SK-N-SH (cell line): ENCODE results near the gene TUBGCP6. TPM values are rescaled to one million over a fixed set of nuclear protein-coding genes. Genes with fewer than 3 reads are reported as not detected.

Experiments
- CTCF ChIA-PET: fragments of 300-600, 350-600 bp; formaldehyde crosslinking; extraction: SDS; loops from one replicate; lab custom pipeline; 2021; lab: Yijun Ruan, JAX
- POLR2A ChIA-PET: fragments of 350-600 bp; sonication (Branson Sonifier 250); formaldehyde crosslinking; extraction: SDS; loops from one replicate; lab custom pipeline; 2020; ENCODE audit warnings: antibody characterized with exemption, inconsistent platforms; lab: Yijun Ruan, JAX
- DNase-seq: peaks from one replicate; pipeline ENCODE4 v3.0.0; 2012
- H2AFZ ChIP-seq: fragments of 200-600 bp; sonication (generic); 2 replicates; pipeline ENCODE4 v1.8.1; 2016; ENCODE audit warnings: antibody characterized with exemption, mild to moderate bottlenecking, low read depth
- H3F3A ChIP-seq: fragments of 200-600 bp; sonication (generic); replicated peaks from 2 replicates; pipeline ENCODE3; 2016; ENCODE audit warnings: antibody characterized with exemption, mild to moderate bottlenecking; ENCODE audit not compliant: insufficient read depth
- H3K27ac ChIP-seq, 2 experiments: fragments of 200-500 bp in 1 of 2; fragments of 200-600 bp in 1 of 2; sonication (Bioruptor generic) in 1 of 2; sonication (generic), shearing (Covaris generic) in 1 of 2; 2 replicates each; pipeline versions ENCODE4 v1.5.1 to v1.6.1; 2014 to 2016; ENCODE audit warnings: low read depth in 2 of 2, inconsistent platforms in 1 of 2, low read length in 1 of 2, mild to moderate bottlenecking in 1 of 2, mixed read lengths in 1 of 2
- H3K27me3 ChIP-seq: fragments of 200-600 bp; sonication (generic), shearing (Covaris generic); 2 replicates; pipeline ENCODE4 v1.6.1; 2016; ENCODE audit warnings: mixed run types; ENCODE audit not compliant: insufficient read depth
- H3K36me3 ChIP-seq, 2 experiments: fragments of 200-500 bp in 1 of 2; fragments of 200-600 bp in 1 of 2; sonication (Bioruptor generic) in 1 of 2; sonication (generic) in 1 of 2; replicated peaks in 1 of 2; 2 replicates each; pipeline versions ENCODE3 to v1.5.1; 2014 to 2016; ENCODE audit warnings: low read length in 1 of 2, mild to moderate bottlenecking in 1 of 2; ENCODE audit not compliant: insufficient read depth in 2 of 2, control insufficient read depth in 1 of 2
- H3K4me1 ChIP-seq, 2 experiments: fragments of 200-500 bp in 1 of 2; fragments of 200-600 bp in 1 of 2; sonication (Bioruptor generic) in 1 of 2; sonication (generic), shearing (Covaris generic) in 1 of 2; 2 replicates each; pipeline versions ENCODE4 v1.5.1 to v1.6.1; 2014 to 2016; ENCODE audit warnings: low read depth in 1 of 2, low read length in 1 of 2, mixed run types in 1 of 2; ENCODE audit not compliant: insufficient read depth in 2 of 2, control insufficient read depth in 1 of 2
- H3K4me2 ChIP-seq: fragments of 200-600 bp; sonication (generic), shearing (Covaris generic); 2 replicates; pipeline ENCODE4 v1.6.1; 2017; ENCODE audit warnings: mixed run types
- H3K4me3 ChIP-seq, 2 experiments: fragments of 200-500 bp in 1 of 2; fragments of 200-600 bp in 1 of 2; sonication (Bioruptor generic) in 1 of 2; sonication (generic), shearing (Covaris generic) in 1 of 2; 2 replicates each; pipeline versions ENCODE4 v1.5.1 to v1.8.1; 2014 to 2016; ENCODE audit warnings: low read depth in 2 of 2, inconsistent platforms in 1 of 2, low read length in 1 of 2, mild to moderate bottlenecking in 1 of 2, mixed read lengths in 1 of 2, moderate library complexity in 1 of 2
- H3K79me2 ChIP-seq: fragments of 200-600 bp; sonication (generic); 2 replicates; pipeline ENCODE4 v1.8.1; 2017; ENCODE audit warnings: mild to moderate bottlenecking; ENCODE audit not compliant: insufficient read depth
- H3K9ac ChIP-seq: fragments of 200-600 bp; sonication (generic); 2 replicates; pipeline ENCODE4 v1.6.1; 2017; ENCODE audit warnings: mixed run types
- H3K9me2 ChIP-seq: fragments of 200-600 bp; sonication (generic); 2 replicates; pipeline ENCODE4 v1.6.1; 2017; ENCODE audit warnings: mixed run types
- H3K9me3 ChIP-seq: fragments of 200-600 bp; sonication (generic); 2 replicates; pipeline ENCODE4 v1.6.1; 2017; ENCODE audit warnings: mixed run types, mild to moderate bottlenecking, moderate library complexity
- H4K20me1 ChIP-seq: fragments of 200-600 bp; sonication (generic); 2 replicates; pipeline ENCODE4 v1.6.1; 2017; ENCODE audit warnings: mild to moderate bottlenecking, mixed run types; ENCODE audit not compliant: insufficient read depth
- CHD2 ChIP-seq: fragments of 150-350 bp; IDR thresholded peaks from 2 replicates; pipeline ENCODE4 v1.6.1; 2018; ENCODE audit warnings: low read length; ENCODE audit not compliant: partially characterized antibody
- FOSL2 ChIP-seq: IDR thresholded peaks from 2 replicates; pipeline ENCODE4 v1.4.0; 2012; ENCODE audit warnings: low read depth, mild to moderate bottlenecking, moderate library complexity, borderline replicate concordance
- FOXJ3 ChIP-seq: sonication (generic); formaldehyde crosslinking; IDR thresholded peaks from 2 replicates; pipeline ENCODE4 v1.5.1; 2020; ENCODE audit warnings: mild to moderate bottlenecking, missing genetic modification reagents
- FOXM1 ChIP-seq: IDR thresholded peaks from 2 replicates; pipeline ENCODE4 v1.4.0; 2012; ENCODE audit warnings: low read depth, mild to moderate bottlenecking
- GATA2 ChIP-seq: sonication (generic); formaldehyde crosslinking; IDR thresholded peaks from 2 replicates; pipeline ENCODE4 v1.5.0; 2020; ENCODE audit warnings: mild to moderate bottlenecking, missing genetic modification reagents
- JUND ChIP-seq: IDR thresholded peaks from 2 replicates; pipeline ENCODE4 v1.4.0; 2012
- MEF2A ChIP-seq: IDR thresholded peaks from 2 replicates; pipeline ENCODE4 v1.4.0; 2012; ENCODE audit warnings: low read depth, borderline replicate concordance
- RCOR1 ChIP-seq: fragments of 150-350 bp; IDR thresholded peaks from 2 replicates; pipeline ENCODE4 v1.6.1; 2017; ENCODE audit warnings: antibody characterized with exemption, low read length
- RFX5 ChIP-seq: IDR thresholded peaks from 2 replicates; pipeline ENCODE4 v1.6.1; 2012; ENCODE audit warnings: mild to moderate bottlenecking, improper control_type of control experiment, low read length
- RXRA ChIP-seq: IDR thresholded peaks from 2 replicates; pipeline ENCODE4 v1.4.0; 2012; ENCODE audit warnings: low read depth, mild to moderate bottlenecking, borderline replicate concordance
- SIN3A ChIP-seq: IDR thresholded peaks from 2 replicates; pipeline ENCODE4 v1.6.1; 2012; ENCODE audit warnings: low read depth, mild to moderate bottlenecking, low read length, moderate library complexity, borderline replicate concordance
- TCF12 ChIP-seq: IDR thresholded peaks from 2 replicates; pipeline ENCODE4 v1.4.0; 2012
- TEAD4 ChIP-seq: IDR thresholded peaks from 2 replicates; pipeline ENCODE4 v1.4.0; 2012; ENCODE audit warnings: mild to moderate bottlenecking, borderline replicate concordance; ENCODE audit not compliant: insufficient read depth
- WGBS: methylation state at CpG from one replicate; pipeline ENCODE4 v1.1.6; 2017; ENCODE audit warnings: low lambda C conversion rate; 5-methylcytosine and 5-hydroxymethylcytosine counted together
- polyA plus RNA-seq, 3 experiments: library from polyadenylated mRNA; depleted of rRNA; stranded (reverse); fragments of >200 nt; gene quantifications; 2 replicates each; pipeline ENCODE4 v1.2.3, GENCODE V29; 2012
- TF ChIP-seq, protein P1 (sequence below): IDR thresholded peaks from 2 replicates; pipeline ENCODE4 v1.4.0; 2012; ENCODE audit warnings: low read depth
- TF ChIP-seq, protein P2 (sequence below): fragments of 150-350 bp; IDR thresholded peaks from 2 replicates; pipeline ENCODE4 v1.6.1; 2017; ENCODE audit warnings: antibody characterized with exemption, low read length, low read depth, borderline replicate concordance
- TF ChIP-seq, protein P3 (sequence below): IDR thresholded peaks from 2 replicates; pipeline ENCODE4; 2012
- TF ChIP-seq, protein P4 (sequence below): fragments of 150-350 bp; IDR thresholded peaks from 2 replicates; pipeline ENCODE4 v1.6.1; 2016; ENCODE audit warnings: mild to moderate bottlenecking, low read depth, low read length

Gene TUBGCP6
- polyA plus RNA-seq, 1 of the 3 experiments (the other 2 are of a cell fraction), result 40.4 TPM

DNA sequence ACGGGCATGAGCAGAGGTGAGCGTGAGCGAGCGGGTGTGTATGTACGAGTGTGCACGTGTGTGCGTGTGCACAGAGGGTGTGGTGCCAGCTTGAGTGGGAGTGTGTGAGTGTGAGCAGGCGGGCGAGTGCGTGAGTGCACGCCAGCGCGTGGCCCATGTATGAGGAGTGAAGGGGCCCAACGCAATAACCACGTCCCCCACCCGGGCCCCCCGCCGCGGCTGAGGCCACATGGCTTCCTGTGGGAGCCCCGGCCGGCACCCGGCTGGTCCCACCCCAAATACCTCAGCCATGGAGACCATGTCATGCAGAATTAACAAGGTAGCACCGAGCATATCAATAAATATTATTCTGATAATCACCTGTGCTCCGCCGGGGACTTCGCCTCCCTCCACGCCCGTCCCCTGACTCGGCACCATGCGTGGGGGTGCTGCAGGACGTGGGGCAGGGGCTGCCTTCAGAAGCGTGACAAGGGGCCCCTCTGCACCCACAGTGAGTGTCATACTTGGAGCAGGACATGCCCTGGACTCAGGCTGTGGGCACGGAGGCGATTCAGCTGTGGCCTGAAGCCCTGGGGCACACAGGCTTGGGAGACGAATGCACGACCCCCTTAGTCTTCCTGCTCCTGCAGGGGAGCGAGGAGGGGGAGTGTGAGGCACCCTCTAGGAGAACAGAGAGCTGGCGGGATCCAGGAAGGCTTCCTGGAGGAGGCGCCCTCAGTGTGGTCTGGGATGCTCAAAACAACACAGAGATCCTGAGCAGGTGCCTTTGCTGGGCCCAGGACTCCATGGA, 64.7 kb downstream of the TUBGCP6 start:
- no peaks in the 10 kb centered on the region for H4K20me1 ChIP-seq
- peaks cover 0 to 11% of the 10 kb centered on the region in 2 experiments; a peak in 1 of 4 replicates for H3K4me1 ChIP-seq
- no peaks in the 10 kb centered on the region for H3K36me3 ChIP-seq
- no peaks in the 10 kb centered on the region for H3K9me3 ChIP-seq
- H3K79me2 ChIP-seq, result no peaks in the 10 kb centered on the region
- H3K27ac ChIP-seq, result no peak overlapping the region
- no peak for DNase-seq
- ChIA-PET POLR2A (no interaction called here), CTCF (no interaction called here)
- H3K9me2 ChIP-seq, result no peaks in the 10 kb centered on the region
- 95% methylated on average over 24 of the region's 39 CpGs for WGBS
- no peak overlapping the region for H3K4me3 ChIP-seq
- H3K9ac ChIP-seq, result no peak overlapping the region
- no peak overlapping the region for H3K4me2 ChIP-seq
- no peaks in the 10 kb centered on the region for H3F3A ChIP-seq
- H2AFZ ChIP-seq, result no peak overlapping the region
- TF ChIP-seq SIN3A (no peak), FOXJ3 (no peak), RXRA (no peak), MEF2A (no peak), FOSL2 (no peak), TCF12 (no peak), FOXM1 (no peak), RCOR1 (no peak), CHD2 (no peak), RFX5 (no peak), TEAD4 (no peak), JUND (no peak), GATA2 (CRISPR knock-in tag) (no peak)
- TF ChIP-seq, protein P1, sequence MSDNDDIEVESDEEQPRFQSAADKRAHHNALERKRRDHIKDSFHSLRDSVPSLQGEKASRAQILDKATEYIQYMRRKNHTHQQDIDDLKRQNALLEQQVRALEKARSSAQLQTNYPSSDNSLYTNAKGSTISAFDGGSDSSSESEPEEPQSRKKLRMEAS, result no peak
- TF ChIP-seq, protein P2, sequence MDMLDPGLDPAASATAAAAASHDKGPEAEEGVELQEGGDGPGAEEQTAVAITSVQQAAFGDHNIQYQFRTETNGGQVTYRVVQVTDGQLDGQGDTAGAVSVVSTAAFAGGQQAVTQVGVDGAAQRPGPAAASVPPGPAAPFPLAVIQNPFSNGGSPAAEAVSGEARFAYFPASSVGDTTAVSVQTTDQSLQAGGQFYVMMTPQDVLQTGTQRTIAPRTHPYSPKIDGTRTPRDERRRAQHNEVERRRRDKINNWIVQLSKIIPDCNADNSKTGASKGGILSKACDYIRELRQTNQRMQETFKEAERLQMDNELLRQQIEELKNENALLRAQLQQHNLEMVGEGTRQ, result no peak
- TF ChIP-seq, protein P3, sequence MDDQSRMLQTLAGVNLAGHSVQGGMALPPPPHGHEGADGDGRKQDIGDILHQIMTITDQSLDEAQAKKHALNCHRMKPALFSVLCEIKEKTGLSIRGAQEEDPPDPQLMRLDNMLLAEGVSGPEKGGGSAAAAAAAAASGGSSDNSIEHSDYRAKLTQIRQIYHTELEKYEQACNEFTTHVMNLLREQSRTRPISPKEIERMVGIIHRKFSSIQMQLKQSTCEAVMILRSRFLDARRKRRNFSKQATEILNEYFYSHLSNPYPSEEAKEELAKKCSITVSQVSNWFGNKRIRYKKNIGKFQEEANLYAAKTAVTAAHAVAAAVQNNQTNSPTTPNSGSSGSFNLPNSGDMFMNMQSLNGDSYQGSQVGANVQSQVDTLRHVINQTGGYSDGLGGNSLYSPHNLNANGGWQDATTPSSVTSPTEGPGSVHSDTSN, result no peak
- TF ChIP-seq, protein P4, sequence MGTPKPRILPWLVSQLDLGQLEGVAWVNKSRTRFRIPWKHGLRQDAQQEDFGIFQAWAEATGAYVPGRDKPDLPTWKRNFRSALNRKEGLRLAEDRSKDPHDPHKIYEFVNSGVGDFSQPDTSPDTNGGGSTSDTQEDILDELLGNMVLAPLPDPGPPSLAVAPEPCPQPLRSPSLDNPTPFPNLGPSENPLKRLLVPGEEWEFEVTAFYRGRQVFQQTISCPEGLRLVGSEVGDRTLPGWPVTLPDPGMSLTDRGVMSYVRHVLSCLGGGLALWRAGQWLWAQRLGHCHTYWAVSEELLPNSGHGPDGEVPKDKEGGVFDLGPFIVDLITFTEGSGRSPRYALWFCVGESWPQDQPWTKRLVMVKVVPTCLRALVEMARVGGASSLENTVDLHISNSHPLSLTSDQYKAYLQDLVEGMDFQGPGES, result no peak
- no peaks in the 10 kb centered on the region for H3K27me3 ChIP-seq
